Body of pancreas (tissue), 4 donors: ENCODE data around the gene USP21. TPM values are rescaled to one million over a fixed set of nuclear protein-coding genes. Genes with fewer than 3 reads are reported as not detected.
A peak's percentile ranks its signal among the peaks of the same experiment; 100 is the strongest.

ENCODE experiments used
- ATAC-seq: fragments of 150-250 bp; one replicate; pipeline ENCODE4 v1.9.1; 2016
- DNase-seq, 4 donors: peaks; one replicate each; pipeline ENCODE4 v3.0.0-alpha.2; 2019
- H3K27ac ChIP-seq, 4 donors: fragments of 200-600 bp; sonication (generic); 1 replicate in 3 of 4; 2 replicates in 1 of 4; pipeline versions ENCODE4 v1.5.1 to v1.6.1; 2016 to 2019; ENCODE audit warnings: mild to moderate bottlenecking in 1 of 4, mixed read lengths in 1 of 4, moderate library complexity in 1 of 4
- H3K27me3 ChIP-seq, 2 donors: fragments of 200-600 bp; sonication (generic); one replicate each; pipeline ENCODE4 v1.6.0; 2016; ENCODE audit warnings: mild to moderate bottlenecking in 1 of 2
- H3K36me3 ChIP-seq, 2 donors: fragments of 200-600 bp; sonication (generic); replicated peaks in 1 of 2; 2 replicates each; pipeline ENCODE4 v1.5.1; 2016; ENCODE audit warnings: low read depth in 2 of 2; ENCODE audit not compliant: insufficient read depth in 1 of 2
- H3K4me1 ChIP-seq: fragments of 200-600 bp; sonication (generic); one replicate; pipeline ENCODE4 v1.6.0; 2016
- H3K4me3 ChIP-seq, 2 donors: fragments of 200-600 bp; sonication (generic); 1 replicate in 1 of 2; 2 replicates in 1 of 2; pipeline ENCODE4 v1.5.1; 2016 to 2019
- H3K9me3 ChIP-seq, 3 donors: fragments of 200-600 bp; sonication (generic); 1 replicate in 2 of 3; 2 replicates in 1 of 3; pipeline ENCODE4 v1.5.1; 2016
- CTCF ChIP-seq, 7 experiments: fragments of 450-650 bp in 4 of 7; fragments of 200-600 bp in 3 of 7; sonication (generic) in 3 of 7; IDR thresholded peaks; one replicate each; pipeline ENCODE4 v1.5.1; 2016 to 2019; ENCODE audit warnings: antibody characterized with exemption in 7 of 7
- POLR2A ChIP-seq, 3 donors: fragments of 450-650 bp; IDR thresholded peaks; one replicate each; pipeline ENCODE4 v1.6.1; 2016; ENCODE audit warnings: antibody characterized with exemption in 3 of 3, mild to moderate bottlenecking in 2 of 3
- WGBS, 2 donors: methylation state at CpG; one replicate each; pipeline ENCODE4 v1.1.5; 2017; 5-methylcytosine and 5-hydroxymethylcytosine counted together
- intact Hi-C: fragments of 100-400 bp; cut with DNase I; formaldehyde crosslinking; loops from one replicate; pipeline ENCODE4 v1.15.1; 2023
- total RNA-seq, 2 donors: library from RNA; depleted of rRNA; stranded (reverse); fragments of >200 nt; gene quantifications; one replicate each; pipeline ENCODE4 v1.1.0, GENCODE V29; 2016

Gene USP21
- total RNA-seq, 2 donors from 2014 or later = 17.8 to 21.0 TPM

- intact Hi-C loops = no loop called here
These were observed 5.5 kb upstream of the USP21 start, which contains the start of gene UFC1 for GRCh38 chr1:161153682-161154337. TSS of gene UFC1 (plus strand) at chr1:161153978. CDS start at chr1:161153998, 20 bp downstream.

GRCh38 chr1:161157867-161158266 is 1.4 kb upstream of the USP21 start:
- intact Hi-C loops = no loop called here
- no peak for DNase-seq
- Histone ChIP-seq H3K36me3 (peaks cover 0 to 6% of the 10 kb centered on the region in 2 donors), H3K4me3 (no peak overlapping the region), H3K9me3 (no peaks in the 10 kb centered on the region), H3K27ac (no peak overlapping the region), H3K4me1 (peaks cover 47% of the 10 kb centered on the region), H3K27me3 (no peaks in the 10 kb centered on the region)
- no peak for ATAC-seq
- 93 to 94% methylated on average over 1 of the region's 1 CpG for WGBS, 2 donors
- no peak for TF ChIP-seq POLR2A (IDR thresholded peaks at IDR 0.05)
- TF ChIP-seq CTCF (IDR thresholded peaks at IDR 0.05) = no peak

More at GRCh38 chr1:161153682-161154337, 5.5 kb upstream of the USP21 start, which contains the start of gene UFC1:
- H3K36me3 ChIP-seq = peaks cover 0 to 6% of the 10 kb centered on the region in 2 donors
- peak within 1 kb of the TSS; percentile 38 to 85 for H3K4me3 ChIP-seq
- ATAC-seq (peak; percentile 95), DNase-seq (peak; percentile 81 to 88 (median 84))
- TF ChIP-seq POLR2A (IDR thresholded peaks at IDR 0.05) (peak in 2 of 3 donors; percentile 82 to 91), CTCF (IDR thresholded peaks at IDR 0.05) (peak in 1 of 7 experiments; percentile 6)
- H3K4me1 ChIP-seq = peaks cover 22% of the 10 kb centered on the region
- 0 to 1% methylated on average over 26 to 33 of the region's 33 CpGs for WGBS, 2 donors
- H3K27ac ChIP-seq = peak within 1 kb of the TSS; percentile 94 to 98 (median 97)
- H3K27me3 ChIP-seq = no peaks in the 10 kb centered on the region
- H3K9me3 ChIP-seq = no peaks in the 10 kb centered on the region

- Histone ChIP-seq H3K27me3 (no peaks in the 10 kb centered on the region), H3K9me3 (no peaks in the 10 kb centered on the region), H3K36me3 (peaks cover 0 to 8% of the 10 kb centered on the region in 2 donors), H3K27ac (peak overlapping the region; percentile 57 to 85 (median 79)), H3K4me3 (no peak overlapping the region), H3K4me1 (peaks cover 47% of the 10 kb centered on the region)
- no peak for ATAC-seq
- WGBS, 2 donors = 64 to 67% methylated on average over 9 of the region's 9 CpGs
- TF ChIP-seq CTCF (IDR thresholded peaks at IDR 0.05) = no peak
- TF ChIP-seq POLR2A (IDR thresholded peaks at IDR 0.05) = no peak
- DNase-seq = no peak
- intact Hi-C loops = no loop called here
These were observed 837 bp upstream of the USP21 start for GRCh38 chr1:161158316-161159010.

GRCh38 chr1:161159913-161160243 is 578 bp downstream of the USP21 start:
- Histone ChIP-seq H3K27ac (peak overlapping the region; percentile 57 to 85 (median 79)), H3K36me3 (peaks cover 0 to 8% of the 10 kb centered on the region in 2 donors), H3K4me3 (peak overlapping the region; percentile 80 to 91), H3K9me3 (no peaks in the 10 kb centered on the region), H3K27me3 (no peaks in the 10 kb centered on the region), H3K4me1 (peaks cover 43% of the 10 kb centered on the region)
- DNase-seq (no peak), ATAC-seq (no peak)
- WGBS, 2 donors = 3 to 6% methylated on average over 11 of the region's 11 CpGs
- intact Hi-C loops = no loop called here
- TF ChIP-seq CTCF (IDR thresholded peaks at IDR 0.05) (no peak), POLR2A (IDR thresholded peaks at IDR 0.05) (no peak)
